Ishikawa (cell line): ENCODE results near the gene SRGAP1.

Source experiments
- CREB1 ChIP-seq: IDR thresholded peaks from 2 replicates; pipeline ENCODE4 v1.6.1; 2012; ENCODE audit warnings: low read depth
- EGR1 ChIP-seq: IDR thresholded peaks from 2 replicates; pipeline ENCODE4 v1.6.1; 2012
- EP300 ChIP-seq: IDR thresholded peaks from 2 replicates; pipeline ENCODE4 v1.6.1; 2012; ENCODE audit warnings: borderline replicate concordance
- MAX ChIP-seq: IDR thresholded peaks from 2 replicates; pipeline ENCODE4 v1.6.1; 2012
- NFIC ChIP-seq: IDR thresholded peaks from 2 replicates; pipeline ENCODE4 v1.6.1; 2012
- RAD21 ChIP-seq: IDR thresholded peaks from 2 replicates; pipeline ENCODE4 v1.6.1; 2012; ENCODE audit warnings: low read depth
- REST ChIP-seq: IDR thresholded peaks from 2 replicates; pipeline ENCODE4 v1.6.1; 2012; ENCODE audit warnings: low read depth, mild to moderate bottlenecking
- TAF1 ChIP-seq: IDR thresholded peaks from 2 replicates; pipeline ENCODE4 v1.6.1; 2012; ENCODE audit warnings: low read depth, mild to moderate bottlenecking
- TCF12 ChIP-seq: IDR thresholded peaks from 2 replicates; pipeline ENCODE4 v1.6.1; 2012; ENCODE audit warnings: low read depth
- TEAD4 ChIP-seq: IDR thresholded peaks from 2 replicates; pipeline ENCODE4 v1.6.1; 2012
- YY1 ChIP-seq: IDR thresholded peaks from 2 replicates; pipeline ENCODE4 v1.6.1; 2012; ENCODE audit warnings: low read depth
- TF ChIP-seq, protein P1 (sequence below): IDR thresholded peaks from 2 replicates; pipeline ENCODE4 v1.6.1; 2012

DNA sequence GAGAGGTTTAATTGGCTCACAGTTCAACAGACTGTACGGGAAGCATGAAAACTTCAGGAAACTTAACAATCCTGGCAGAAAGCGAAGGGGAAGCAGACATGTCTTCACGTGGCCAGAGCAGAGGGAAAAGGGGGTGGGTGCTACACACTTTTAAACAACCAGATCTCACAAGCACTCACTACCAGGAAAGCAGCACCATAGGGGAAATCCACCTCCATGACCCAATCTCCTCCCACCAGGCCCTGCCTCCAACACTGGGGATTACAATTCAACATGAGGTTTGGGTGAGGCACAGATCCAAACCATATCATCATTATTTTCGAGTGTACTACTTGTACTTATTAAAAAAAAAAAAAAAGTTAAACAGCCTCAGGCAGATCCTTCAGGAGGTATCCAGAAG lies 34.9 kb upstream of the SRGAP1 start:
- TF ChIP-seq REST (no peak), EP300 (no peak), MAX (no peak), EGR1 (no peak), TEAD4 (no peak), CREB1 (no peak), YY1 (no peak), RAD21 (no peak), NFIC (no peak), TAF1 (no peak), TCF12 (no peak)
- TF ChIP-seq, protein P1, sequence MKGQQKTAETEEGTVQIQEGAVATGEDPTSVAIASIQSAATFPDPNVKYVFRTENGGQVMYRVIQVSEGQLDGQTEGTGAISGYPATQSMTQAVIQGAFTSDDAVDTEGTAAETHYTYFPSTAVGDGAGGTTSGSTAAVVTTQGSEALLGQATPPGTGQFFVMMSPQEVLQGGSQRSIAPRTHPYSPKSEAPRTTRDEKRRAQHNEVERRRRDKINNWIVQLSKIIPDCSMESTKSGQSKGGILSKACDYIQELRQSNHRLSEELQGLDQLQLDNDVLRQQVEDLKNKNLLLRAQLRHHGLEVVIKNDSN, result no peak
